ENCODE data around the gene ROR1. TPM values are rescaled to one million over a fixed set of nuclear protein-coding genes. Genes with fewer than 3 reads are reported as not detected.

ROR1 gene
- total RNA-seq, 6 donors from 2014 or later: 19.7 to 39.8 (median 28.5) TPM

DNA sequence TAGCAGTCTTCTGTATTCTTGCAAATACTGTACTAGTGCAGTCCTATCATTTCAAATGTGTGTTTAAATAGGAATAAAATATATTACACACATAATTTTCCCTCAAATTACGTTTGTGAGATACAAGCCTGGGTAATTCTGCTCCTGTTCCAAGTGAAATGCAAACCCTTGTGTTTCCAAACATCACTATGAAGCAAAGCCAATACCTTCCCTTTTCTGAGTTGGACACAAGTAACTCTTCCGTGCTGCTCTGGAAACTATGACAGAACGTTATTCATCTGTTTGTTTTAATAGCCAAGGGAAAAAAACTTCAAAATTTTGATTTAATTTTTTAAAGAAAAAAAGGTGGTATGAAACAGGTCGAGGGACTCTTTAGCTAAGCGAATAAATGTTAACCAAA, 355.9 kb downstream of the ROR1 start:
- TF ChIP-seq EP300 (IDR thresholded peaks at IDR 0.05) (no peak), POLR2AphosphoS5 (IDR thresholded peaks at IDR 0.05) (no peak), POLR2A (IDR thresholded peaks at IDR 0.05) (no peak), CTCF (IDR thresholded peaks at IDR 0.05) (no peak)
- 71 to 76% methylated on average over 5 of the region's 5 CpGs for WGBS, 2 donors
- Histone ChIP-seq H3K4me1 (no peaks in the 10 kb centered on the region), H3K4me3 (no peak overlapping the region), H3K36me3 (no peaks in the 10 kb centered on the region), H3K27ac (no peak overlapping the region), H3K9me3 (no peaks in the 10 kb centered on the region), H3K27me3 (no peaks in the 10 kb centered on the region)
- DNase-seq (no peak), ATAC-seq (ENCODE audit: low FRiP score in 2 of 2) (no peak)

DNA sequence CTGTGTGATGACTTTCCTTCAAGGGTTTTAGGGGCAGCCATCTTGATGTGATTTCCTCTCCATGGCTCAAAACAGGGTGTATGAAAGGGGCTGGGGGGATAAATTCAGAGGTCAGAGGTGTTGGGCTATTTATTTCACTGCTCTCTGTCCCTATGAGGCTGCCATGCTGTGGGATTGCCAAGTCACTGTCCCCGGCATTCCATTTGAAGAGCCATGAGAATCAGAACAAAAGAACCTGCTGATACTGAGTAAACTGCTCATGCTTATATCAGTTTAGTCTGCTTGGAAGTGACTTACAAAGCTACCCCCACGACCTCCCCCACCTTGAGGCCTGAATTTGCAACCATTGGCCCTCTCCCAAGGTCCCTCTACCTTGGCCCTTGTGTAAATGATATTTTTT, 357.3 kb downstream of the ROR1 start:
- H3K36me3 ChIP-seq: no peaks in the 10 kb centered on the region
- no peak overlapping the region for H3K27ac ChIP-seq
- TF ChIP-seq POLR2AphosphoS5 (IDR thresholded peaks at IDR 0.05) (no peak), POLR2A (IDR thresholded peaks at IDR 0.05) (no peak), CTCF (IDR thresholded peaks at IDR 0.05) (no peak), EP300 (IDR thresholded peaks at IDR 0.05) (no peak)
- 81 to 82% methylated on average over 2 of the region's 2 CpGs for WGBS, 2 donors
- ATAC-seq (ENCODE audit: low FRiP score in 2 of 2) (no peak), DNase-seq (no peak)
- no peak overlapping the region for H3K4me3 ChIP-seq
- H3K4me1 ChIP-seq: peaks cover 0 to 7% (median 0%) of the 10 kb centered on the region in 4 donors
- H3K9me3 ChIP-seq: no peaks in the 10 kb centered on the region
- H3K27me3 ChIP-seq: no peaks in the 10 kb centered on the region

GRCh38 chr1:64133036-64133435, 359.2 kb downstream of the ROR1 start:
- Histone ChIP-seq H3K27me3 (no peaks in the 10 kb centered on the region), H3K4me1 (peaks cover 0 to 7% (median 2%) of the 10 kb centered on the region in 4 donors), H3K9me3 (no peaks in the 10 kb centered on the region), H3K4me3 (no peak overlapping the region), H3K27ac (no peak overlapping the region), H3K36me3 (no peaks in the 10 kb centered on the region)
- TF ChIP-seq CTCF (IDR thresholded peaks at IDR 0.05) (no peak), POLR2AphosphoS5 (IDR thresholded peaks at IDR 0.05) (no peak), EP300 (IDR thresholded peaks at IDR 0.05) (no peak)
- ATAC-seq (ENCODE audit: low FRiP score in 2 of 2) (peak in 1 of 2 donors; percentile 75), DNase-seq (no peak)
- WGBS, 2 donors: 72 to 77% methylated on average over 5 of the region's 5 CpGs

- TF ChIP-seq POLR2AphosphoS5 (IDR thresholded peaks at IDR 0.05) (no peak), POLR2A (IDR thresholded peaks at IDR 0.05) (no peak), EP300 (IDR thresholded peaks at IDR 0.05) (no peak), CTCF (IDR thresholded peaks at IDR 0.05) (no peak)
- no peak overlapping the region for H3K4me3 ChIP-seq
- H3K4me1 ChIP-seq: peaks cover 0 to 7% (median 5%) of the 10 kb centered on the region in 4 donors
- no peaks in the 10 kb centered on the region for H3K36me3 ChIP-seq
- 63 to 74% methylated on average over 3 of the region's 3 CpGs for WGBS, 2 donors
- ATAC-seq (ENCODE audit: low FRiP score in 2 of 2) (no peak), DNase-seq (no peak)
- H3K9me3 ChIP-seq: no peaks in the 10 kb centered on the region
- no peaks in the 10 kb centered on the region for H3K27me3 ChIP-seq
- no peak overlapping the region for H3K27ac ChIP-seq
These were observed 361.8 kb downstream of the ROR1 start for GRCh38 chr1:64135462-64136223.

- H3K27ac ChIP-seq: no peak overlapping the region
- WGBS, 2 donors: 85 to 88% methylated on average over 5 of the region's 5 CpGs
- ATAC-seq (ENCODE audit: low FRiP score in 2 of 2): no peak
These were observed 362.5 kb downstream of the ROR1 start for GRCh38 chr1:64136296-64136695.

More at GRCh38 chr1:64136296-64136695, 362.5 kb downstream of the ROR1 start:
- no peak for DNase-seq
- no peaks in the 10 kb centered on the region for H3K27me3 ChIP-seq
- H3K4me1 ChIP-seq: peaks cover 0 to 7% (median 5%) of the 10 kb centered on the region in 4 donors
- H3K9me3 ChIP-seq: no peaks in the 10 kb centered on the region
- no peaks in the 10 kb centered on the region for H3K36me3 ChIP-seq
- no peak overlapping the region for H3K4me3 ChIP-seq
- TF ChIP-seq CTCF (IDR thresholded peaks at IDR 0.05): no peak
- TF ChIP-seq EP300 (IDR thresholded peaks at IDR 0.05): no peak
- no peak for TF ChIP-seq POLR2A (IDR thresholded peaks at IDR 0.05)
- no peak for TF ChIP-seq POLR2AphosphoS5 (IDR thresholded peaks at IDR 0.05)
